SK-N-MC (cell line): ENCODE data around the gene ZMYND12.

ENCODE experiments used
- EZH2 ChIP-seq: fragments of 200-600 bp; sonication (generic); IDR thresholded peaks from one replicate; pipeline ENCODE4 v1.6.1; 2017; ENCODE audit warnings: antibody characterized with exemption
- FOXP2 ChIP-seq: optimal IDR thresholded peaks from 2 replicates; pipeline ENCODE3; 2011; ENCODE audit warnings: mild to moderate bottlenecking, moderate library complexity; ENCODE audit not compliant: insufficient read depth; ENCODE audit errors: extremely low read length, control extremely low read depth
- POLR2AphosphoS5 ChIP-seq: IDR thresholded peaks from 2 replicates; pipeline ENCODE4 v1.6.1; 2012; ENCODE audit warnings: mild to moderate bottlenecking, low read depth, low read length, borderline replicate concordance

GRCh38 chr1:42479621-42480020 is 23.8 kb upstream of the ZMYND12 start:
- no peak for TF ChIP-seq EZH2
- TF ChIP-seq POLR2AphosphoS5: no peak
- TF ChIP-seq FOXP2: no peak
